ENCODE measurements around the gene MAD2L2.

- TF ChIP-seq CTCF (IDR thresholded peaks at IDR 0.05; ENCODE audit: low read depth, low read length) (no peak), EZH2phosphoT487 (IDR thresholded peaks at IDR 0.05; ENCODE audit: low read depth) (no peak)
These were observed 35.7 kb downstream of the MAD2L2 start for GRCh38 chr1:11645270-11645669.

Data from OCI-LY3 (cell line).